Esophagus muscularis mucosa (tissue), 4 donors: ENCODE results near the gene KIR2DL3.
"Not testable (repeated sequence)": the region's sequence is repeated elsewhere in the genome, so short reads cannot be mapped to it uniquely, and the experiment has no call there.

Source experiments
- CTCF ChIP-seq, 3 experiments: fragments of 200-600 bp in 2 of 3; fragments of 450-650 bp in 1 of 3; sonication (generic) in 2 of 3; IDR thresholded peaks; one replicate each; pipeline ENCODE4 v1.5.1; 2017 to 2019; ENCODE audit warnings: antibody characterized with exemption in 3 of 3, mild to moderate bottlenecking in 2 of 3, moderate library complexity in 1 of 3
- EP300 ChIP-seq: sonication (generic); formaldehyde crosslinking; IDR thresholded peaks from one replicate; pipeline ENCODE4 v1.6.1; 2017; ENCODE audit warnings: antibody characterized with exemption
- POLR2AphosphoS5 ChIP-seq, 2 donors: sonication (generic); formaldehyde crosslinking; IDR thresholded peaks; one replicate each; pipeline ENCODE4 v1.6.1; 2017; ENCODE audit warnings: antibody characterized with exemption in 2 of 2

GRCh38 chr19:54709956-54710355, 28.4 kb upstream of the KIR2DL3 start:
- TF ChIP-seq CTCF (IDR thresholded peaks at IDR 0.05); POLR2AphosphoS5 (IDR thresholded peaks at IDR 0.05); EP300: not testable (repeated sequence)
